Left lung (tissue), 14 donors: ENCODE data around the gene ALDH2. TPM values are rescaled to one million over a fixed set of nuclear protein-coding genes. Genes with fewer than 3 reads are reported as not detected.
"Not testable (repeated sequence)": the region's sequence is repeated elsewhere in the genome, so short reads cannot be mapped to it uniquely, and the experiment has no call there.

ENCODE experiments used
- ATAC-seq: fragments of 200-7000 bp; cut with Tn5 transposase; one replicate; pipeline ENCODE4 v1.9.1; 2020; ENCODE audit warnings: moderate library complexity
- DNase-seq, 4 donors: peaks; one replicate each; pipeline ENCODE4 v3.0.0-alpha.2; 2013 to 2020
- H3K27ac ChIP-seq, 2 donors: fragments of 200-600 bp; sonication (generic) in 1 of 2; one replicate each; pipeline versions ENCODE4 v1.5.0 to v1.8.0; 2020 to 2021
- H3K27me3 ChIP-seq, 2 donors: fragments of 200-600 bp; sonication (generic) in 1 of 2; one replicate each; pipeline versions ENCODE4 v1.5.0 to v1.8.0; 2020 to 2021
- H3K36me3 ChIP-seq, 2 donors: fragments of 200-600 bp; sonication (generic) in 1 of 2; one replicate each; pipeline versions ENCODE4 v1.5.0 to v1.8.0; 2020 to 2021
- H3K4me1 ChIP-seq, 2 donors: fragments of 200-600 bp; one replicate each; pipeline ENCODE4 v1.8.0; 2021
- H3K4me3 ChIP-seq, 2 donors: fragments of 200-600 bp; sonication (generic) in 1 of 2; one replicate each; pipeline versions ENCODE4 v1.5.0 to v1.8.0; 2020 to 2021; ENCODE audit warnings: mild to moderate bottlenecking in 1 of 2
- H3K9me3 ChIP-seq, 2 donors: fragments of 200-600 bp; sonication (generic) in 1 of 2; one replicate each; pipeline versions ENCODE4 v1.5.0 to v1.8.0; 2020 to 2021
- intact Hi-C, 2 donors: fragments of 100-400 bp; cut with DNase I; formaldehyde crosslinking; loops; one replicate each; pipeline versions ENCODE4 v1.11.2 to v1.14.2; 2022
- long read RNA-seq, 12 donors: library from polyadenylated mRNA in 2 of 12; unstranded in 2 of 12; transcript quantifications; one replicate each; pipeline ENCODE4 v2.0.0 and lab custom pipeline, GENCODE V29; 2019 to 2026
- polyA plus RNA-seq, 6 donors: library from polyadenylated mRNA; unstranded; fragments of 120-200 nt; gene quantifications; one replicate each; pipeline ENCODE4 v1.2.1, GENCODE V29; 2013; ENCODE audit not compliant: insufficient read length in 6 of 6
- total RNA-seq, 2 donors: library from RNA; stranded (reverse); fragmentation: NEBNext Ultra II Directional; extraction: Animal tissue kit (Norgen Biotek cat#: 25700); gene quantifications; one replicate each; pipeline ENCODE4 v1.2.1, GENCODE V29; 2021
- TF ChIP-seq, protein P1 (sequence below), 2 donors: fragments of 200-600 bp; sonication (generic) in 1 of 2; IDR thresholded peaks; one replicate each; pipeline versions ENCODE4 v1.5.0 to v1.8.0; 2021; ENCODE audit warnings: antibody characterized with exemption in 2 of 2
- donor health status: DM: no; HTN: yes; CAD: no.
- donor health status: DM: no; HTN: no; CAD: no.

ALDH2 gene
- total RNA-seq = 100 to 1,000 TPM; 239 to 289 TPM
- 100 to 1,000 TPM in 3 of 6 donors, 10 to 100 TPM in 3; 91.6 to 107 (median 101) TPM for polyA plus RNA-seq
- long read RNA-seq, donor 1, full-length matches to known transcripts = 36 of 64 reads
- long read RNA-seq, donor 1, partial matches to known transcripts = 28 of 64 reads
- long read RNA-seq, donor 1, other reads (novel, unspliced or antisense) = 0 of 64 reads
- long read RNA-seq, donor 2, full-length matches to known transcripts = 35 of 49 reads
- long read RNA-seq, donor 2, partial matches to known transcripts = 14 of 49 reads
- long read RNA-seq, donor 2, other reads (novel, unspliced or antisense) = 0 of 49 reads
- long read RNA-seq, donor 3, full-length matches to known transcripts = 25 of 33 reads
- long read RNA-seq, donor 3, partial matches to known transcripts = 8 of 33 reads
- long read RNA-seq, donor 3, other reads (novel, unspliced or antisense) = 0 of 33 reads
- long read RNA-seq, donor 4, full-length matches to known transcripts = 241 of 291 reads
- long read RNA-seq, donor 4, partial matches to known transcripts = 32 of 291 reads
- long read RNA-seq, donor 4, other reads (novel, unspliced or antisense) = 18 of 291 reads
- long read RNA-seq, donor 5, full-length matches to known transcripts = 29 of 29 reads
- long read RNA-seq, donor 5, partial matches to known transcripts = 0 of 29 reads
- long read RNA-seq, donor 5, other reads (novel, unspliced or antisense) = 0 of 29 reads
- long read RNA-seq, donor 6, full-length matches to known transcripts = 23 of 23 reads
- long read RNA-seq, donor 6, partial matches to known transcripts = 0 of 23 reads
- long read RNA-seq, donor 6, other reads (novel, unspliced or antisense) = 0 of 23 reads
- long read RNA-seq, donor 7, full-length matches to known transcripts = 18 of 24 reads
- long read RNA-seq, donor 7, partial matches to known transcripts = 6 of 24 reads
- long read RNA-seq, donor 7, other reads (novel, unspliced or antisense) = 0 of 24 reads
- long read RNA-seq, donor 8, full-length matches to known transcripts = 25 of 36 reads
- long read RNA-seq, donor 8, partial matches to known transcripts = 11 of 36 reads
- long read RNA-seq, donor 8, other reads (novel, unspliced or antisense) = 0 of 36 reads
- long read RNA-seq, donor 9 = 0 reads
- long read RNA-seq, donor 10, full-length matches to known transcripts = 327 of 354 reads
- long read RNA-seq, donor 10, partial matches to known transcripts = 15 of 354 reads
- long read RNA-seq, donor 10, other reads (novel, unspliced or antisense) = 12 of 354 reads
- long read RNA-seq, donor 11, full-length matches to known transcripts = 37 of 74 reads
- long read RNA-seq, donor 11, partial matches to known transcripts = 37 of 74 reads
- long read RNA-seq, donor 11, other reads (novel, unspliced or antisense) = 0 of 74 reads
- long read RNA-seq, donor 12, full-length matches to known transcripts = 31 of 45 reads
- long read RNA-seq, donor 12, partial matches to known transcripts = 14 of 45 reads
- long read RNA-seq, donor 12, other reads (novel, unspliced or antisense) = 0 of 45 reads

DNA sequence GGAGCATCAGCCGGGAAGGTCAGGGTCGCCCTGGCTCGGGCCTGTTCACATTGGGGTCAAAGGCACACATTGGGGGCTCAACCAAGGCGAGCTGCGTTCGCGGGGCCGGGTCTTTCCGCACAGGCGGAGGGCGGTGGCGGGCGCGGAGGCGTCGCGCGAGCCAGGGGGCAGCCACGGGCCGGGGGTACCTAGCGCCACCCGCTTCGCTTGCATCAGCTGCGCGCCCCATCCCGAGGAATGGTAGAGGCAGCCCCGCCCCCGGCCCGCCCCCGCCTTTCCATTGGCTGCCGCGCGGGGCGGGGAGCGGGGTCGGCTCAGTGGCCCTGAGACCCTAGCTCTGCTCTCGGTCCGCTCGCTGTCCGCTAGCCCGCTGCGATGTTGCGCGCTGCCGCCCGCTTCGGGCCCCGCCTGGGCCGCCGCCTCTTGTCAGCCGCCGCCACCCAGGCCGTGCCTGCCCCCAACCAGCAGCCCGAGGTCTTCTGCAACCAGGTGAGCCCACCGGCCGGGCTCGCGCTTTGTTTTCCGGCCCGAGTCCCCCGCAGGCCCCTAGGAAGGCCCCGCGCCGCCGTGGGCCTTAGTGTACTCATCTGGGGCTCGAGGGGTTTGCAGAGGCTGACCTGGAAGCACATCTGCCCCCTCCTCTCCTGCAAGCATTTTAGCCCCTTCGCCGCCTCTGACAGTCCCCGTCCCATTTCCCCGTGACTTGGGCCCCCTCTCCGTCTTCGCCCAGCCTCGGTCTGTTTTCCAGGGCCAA lies at the start of gene ALDH2:
TSS of gene ALDH2 (plus strand) at position 326 of the 754 bp plus-strand sequence. CDS start at position 376, 50 bp downstream.
- TF ChIP-seq, protein P1, sequence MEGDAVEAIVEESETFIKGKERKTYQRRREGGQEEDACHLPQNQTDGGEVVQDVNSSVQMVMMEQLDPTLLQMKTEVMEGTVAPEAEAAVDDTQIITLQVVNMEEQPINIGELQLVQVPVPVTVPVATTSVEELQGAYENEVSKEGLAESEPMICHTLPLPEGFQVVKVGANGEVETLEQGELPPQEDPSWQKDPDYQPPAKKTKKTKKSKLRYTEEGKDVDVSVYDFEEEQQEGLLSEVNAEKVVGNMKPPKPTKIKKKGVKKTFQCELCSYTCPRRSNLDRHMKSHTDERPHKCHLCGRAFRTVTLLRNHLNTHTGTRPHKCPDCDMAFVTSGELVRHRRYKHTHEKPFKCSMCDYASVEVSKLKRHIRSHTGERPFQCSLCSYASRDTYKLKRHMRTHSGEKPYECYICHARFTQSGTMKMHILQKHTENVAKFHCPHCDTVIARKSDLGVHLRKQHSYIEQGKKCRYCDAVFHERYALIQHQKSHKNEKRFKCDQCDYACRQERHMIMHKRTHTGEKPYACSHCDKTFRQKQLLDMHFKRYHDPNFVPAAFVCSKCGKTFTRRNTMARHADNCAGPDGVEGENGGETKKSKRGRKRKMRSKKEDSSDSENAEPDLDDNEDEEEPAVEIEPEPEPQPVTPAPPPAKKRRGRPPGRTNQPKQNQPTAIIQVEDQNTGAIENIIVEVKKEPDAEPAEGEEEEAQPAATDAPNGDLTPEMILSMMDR (IDR thresholded peaks at IDR 0.05) = no peak
- DNase-seq (peak; percentile 75 to 94 (median 86)), ATAC-seq (peak; percentile 97)
- peak within 1 kb of the TSS; percentile 81 to 90 for H3K4me3 ChIP-seq
- H3K4me1 ChIP-seq = peaks cover 21 to 57% of the 10 kb centered on the region in 2 donors
- H3K27me3 ChIP-seq = no peaks in the 10 kb centered on the region
- H3K27ac ChIP-seq = peak within 1 kb of the TSS; percentile 88 to 90
- H3K36me3 ChIP-seq = no peaks in the 10 kb centered on the region
- no peaks in the 10 kb centered on the region for H3K9me3 ChIP-seq
- intact Hi-C loops = no loop called here

DNA sequence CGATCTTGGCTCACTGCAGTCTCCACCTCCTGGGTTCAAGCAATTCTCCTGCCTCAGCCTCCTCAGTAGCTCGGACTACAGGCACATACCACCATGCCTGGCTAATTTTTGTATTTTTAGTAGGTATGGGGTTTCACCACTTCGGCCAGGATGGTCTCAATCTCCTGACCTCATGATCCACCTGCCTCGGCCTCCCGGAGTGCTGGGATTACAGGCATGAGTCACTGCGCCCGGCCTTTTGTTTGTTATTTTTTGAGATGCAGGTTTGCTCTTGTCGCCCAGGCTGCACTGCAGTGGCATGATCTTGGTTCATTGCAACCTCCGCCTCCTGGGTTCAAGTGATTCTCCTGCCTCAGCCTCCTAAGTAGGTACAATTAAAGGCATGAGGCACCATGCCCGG lies 47.4 kb upstream of the ALDH2 start:
- H3K27ac ChIP-seq, H3K9me3 ChIP-seq, DNase-seq, H3K27me3 ChIP-seq, intact Hi-C loops, ATAC-seq, H3K4me1 ChIP-seq, H3K4me3 ChIP-seq: not testable (repeated sequence)
- H3K36me3 ChIP-seq = peaks cover 0 to 76% of the 10 kb centered on the region in 2 donors

DNA sequence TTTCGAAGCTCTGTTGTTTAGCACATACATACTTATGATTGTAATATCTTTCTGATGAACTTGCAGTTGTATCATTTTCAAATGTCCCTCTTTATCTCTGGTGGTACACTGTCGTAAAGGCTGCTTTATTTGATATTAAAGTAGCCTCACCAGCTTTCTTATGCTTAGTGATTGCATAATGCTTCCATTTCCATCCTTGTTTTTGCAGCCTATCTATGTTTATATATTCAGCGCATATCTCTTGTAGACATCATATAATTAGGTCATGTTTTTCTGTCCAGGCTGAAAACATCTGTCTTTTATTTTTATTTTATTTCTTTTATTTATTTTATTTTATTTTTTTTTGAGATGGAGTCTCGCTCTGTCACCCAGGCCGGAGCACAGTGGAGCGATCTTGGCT lies 46.3 kb upstream of the ALDH2 start:
- Histone ChIP-seq H3K27me3 (no peaks in the 10 kb centered on the region), H3K4me1 (no peaks in the 10 kb centered on the region), H3K27ac (no peak overlapping the region), H3K4me3 (no peak overlapping the region), H3K9me3 (no peaks in the 10 kb centered on the region), H3K36me3 (peaks cover 0 to 74% of the 10 kb centered on the region in 2 donors)
- ATAC-seq (no peak), DNase-seq (no peak)
- TF ChIP-seq, protein P1 (IDR thresholded peaks at IDR 0.05) = no peak
- intact Hi-C loops = no loop called here

DNA sequence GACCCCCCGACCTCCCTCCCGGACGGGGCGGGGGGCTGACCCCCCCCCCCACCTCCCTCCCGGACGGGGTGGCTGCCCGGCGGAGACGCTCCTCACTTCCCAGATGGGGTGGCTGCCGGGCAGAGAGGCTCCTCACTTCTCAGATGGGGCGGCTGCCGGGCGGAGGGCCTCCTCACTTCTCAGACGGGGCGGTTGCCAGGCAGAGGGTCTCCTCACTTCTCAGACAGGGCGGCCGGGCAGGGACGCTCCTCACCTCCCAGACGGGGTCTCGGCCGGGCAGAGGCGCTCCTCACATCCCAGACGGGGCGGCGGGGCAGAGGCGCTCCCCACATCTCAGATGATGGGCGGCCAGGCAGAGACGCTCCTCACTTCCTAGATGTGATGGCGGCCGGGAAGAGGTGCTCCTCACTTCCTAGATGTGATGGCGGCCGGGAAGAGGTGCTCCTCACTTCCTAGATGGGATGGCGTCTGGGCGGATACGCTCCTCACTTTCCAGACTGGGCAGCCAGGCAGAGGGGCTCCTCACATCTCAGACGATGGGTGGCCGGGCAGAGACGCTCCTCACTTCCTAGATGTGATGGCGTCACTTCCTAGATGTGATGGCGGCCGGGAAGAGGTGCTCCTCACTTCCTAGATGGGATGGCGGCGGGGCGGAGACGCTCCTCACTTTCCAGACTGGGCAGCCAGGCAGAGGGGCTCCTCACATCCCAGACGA lies 42.9 kb upstream of the ALDH2 start:
- H3K27me3 ChIP-seq, H3K27ac ChIP-seq, H3K9me3 ChIP-seq, H3K4me1 ChIP-seq, intact Hi-C loops, H3K4me3 ChIP-seq, DNase-seq, ATAC-seq: not testable (repeated sequence)
- peaks cover 0 to 72% of the 10 kb centered on the region in 2 donors for H3K36me3 ChIP-seq

DNA sequence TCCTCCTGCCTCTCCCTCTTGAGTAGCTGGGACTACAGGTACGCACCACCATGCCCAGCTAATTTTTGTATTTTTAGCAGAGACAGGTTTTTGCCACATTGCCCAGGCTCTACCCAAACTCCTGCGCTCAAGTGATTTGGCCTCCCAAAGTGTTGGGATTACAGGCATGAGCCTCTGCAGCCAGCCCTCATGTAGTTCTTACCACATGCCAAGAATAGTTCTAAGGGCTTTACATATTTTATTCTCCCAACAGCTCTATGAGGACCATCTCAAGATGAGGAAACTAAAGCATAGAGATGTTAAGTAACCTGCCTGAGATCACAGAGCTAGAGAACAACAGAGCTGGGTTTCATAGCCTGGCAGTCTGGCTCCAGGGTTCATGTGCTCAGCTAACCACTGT lies 37.9 kb upstream of the ALDH2 start:
- H3K27me3 ChIP-seq = no peaks in the 10 kb centered on the region
- TF ChIP-seq, protein P1 (IDR thresholded peaks at IDR 0.05) = no peak
- peak; percentile 49 for ATAC-seq
- H3K36me3 ChIP-seq = peaks cover 0 to 66% of the 10 kb centered on the region in 2 donors
- H3K27ac ChIP-seq = no peak overlapping the region
- no peak for DNase-seq
- H3K9me3 ChIP-seq = no peaks in the 10 kb centered on the region
- H3K4me3 ChIP-seq = no peak overlapping the region
- intact Hi-C loops = no loop called here
- H3K4me1 ChIP-seq = no peaks in the 10 kb centered on the region
